ENCODE measurements around the gene GHR.

GHR gene

DNA sequence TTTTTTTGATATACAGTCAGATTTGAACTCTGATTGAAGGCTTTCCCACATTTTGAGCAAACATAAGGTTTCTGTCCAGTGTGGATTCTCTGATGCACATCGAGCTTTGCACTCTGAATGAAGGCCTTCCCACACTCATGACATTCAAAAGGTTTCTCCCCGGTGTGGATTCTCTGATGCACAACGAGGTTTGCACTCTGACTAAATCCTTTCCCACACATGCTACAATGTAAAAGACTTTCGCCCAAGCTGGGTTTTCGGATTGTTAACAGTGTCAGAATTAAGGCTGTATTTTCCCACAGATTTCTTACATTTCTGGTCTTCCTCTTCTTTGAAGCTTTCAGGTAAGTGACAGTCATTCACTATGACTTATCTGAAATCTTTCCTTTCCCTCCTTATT is 44.3 kb downstream of the GHR start:
- no peak for DNase-seq (ENCODE audit: low read depth in 1 of 2, low spot score in 1 of 2)
- TF ChIP-seq, protein P1, sequence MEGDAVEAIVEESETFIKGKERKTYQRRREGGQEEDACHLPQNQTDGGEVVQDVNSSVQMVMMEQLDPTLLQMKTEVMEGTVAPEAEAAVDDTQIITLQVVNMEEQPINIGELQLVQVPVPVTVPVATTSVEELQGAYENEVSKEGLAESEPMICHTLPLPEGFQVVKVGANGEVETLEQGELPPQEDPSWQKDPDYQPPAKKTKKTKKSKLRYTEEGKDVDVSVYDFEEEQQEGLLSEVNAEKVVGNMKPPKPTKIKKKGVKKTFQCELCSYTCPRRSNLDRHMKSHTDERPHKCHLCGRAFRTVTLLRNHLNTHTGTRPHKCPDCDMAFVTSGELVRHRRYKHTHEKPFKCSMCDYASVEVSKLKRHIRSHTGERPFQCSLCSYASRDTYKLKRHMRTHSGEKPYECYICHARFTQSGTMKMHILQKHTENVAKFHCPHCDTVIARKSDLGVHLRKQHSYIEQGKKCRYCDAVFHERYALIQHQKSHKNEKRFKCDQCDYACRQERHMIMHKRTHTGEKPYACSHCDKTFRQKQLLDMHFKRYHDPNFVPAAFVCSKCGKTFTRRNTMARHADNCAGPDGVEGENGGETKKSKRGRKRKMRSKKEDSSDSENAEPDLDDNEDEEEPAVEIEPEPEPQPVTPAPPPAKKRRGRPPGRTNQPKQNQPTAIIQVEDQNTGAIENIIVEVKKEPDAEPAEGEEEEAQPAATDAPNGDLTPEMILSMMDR (IDR thresholded peaks at IDR 0.05; ENCODE audit: insufficient read depth, low read length), result no peak
- TF ChIP-seq POLR2AphosphoS5 (IDR thresholded peaks at IDR 0.05; ENCODE audit: low read depth), result no peak
- no peak for TF ChIP-seq SPI1 (IDR thresholded peaks at IDR 0.05; ENCODE audit: borderline replicate concordance, low read depth)
- TF ChIP-seq GABPA (IDR thresholded peaks at IDR 0.05; ENCODE audit: low read depth), result no peak
- TF ChIP-seq, protein P2, sequence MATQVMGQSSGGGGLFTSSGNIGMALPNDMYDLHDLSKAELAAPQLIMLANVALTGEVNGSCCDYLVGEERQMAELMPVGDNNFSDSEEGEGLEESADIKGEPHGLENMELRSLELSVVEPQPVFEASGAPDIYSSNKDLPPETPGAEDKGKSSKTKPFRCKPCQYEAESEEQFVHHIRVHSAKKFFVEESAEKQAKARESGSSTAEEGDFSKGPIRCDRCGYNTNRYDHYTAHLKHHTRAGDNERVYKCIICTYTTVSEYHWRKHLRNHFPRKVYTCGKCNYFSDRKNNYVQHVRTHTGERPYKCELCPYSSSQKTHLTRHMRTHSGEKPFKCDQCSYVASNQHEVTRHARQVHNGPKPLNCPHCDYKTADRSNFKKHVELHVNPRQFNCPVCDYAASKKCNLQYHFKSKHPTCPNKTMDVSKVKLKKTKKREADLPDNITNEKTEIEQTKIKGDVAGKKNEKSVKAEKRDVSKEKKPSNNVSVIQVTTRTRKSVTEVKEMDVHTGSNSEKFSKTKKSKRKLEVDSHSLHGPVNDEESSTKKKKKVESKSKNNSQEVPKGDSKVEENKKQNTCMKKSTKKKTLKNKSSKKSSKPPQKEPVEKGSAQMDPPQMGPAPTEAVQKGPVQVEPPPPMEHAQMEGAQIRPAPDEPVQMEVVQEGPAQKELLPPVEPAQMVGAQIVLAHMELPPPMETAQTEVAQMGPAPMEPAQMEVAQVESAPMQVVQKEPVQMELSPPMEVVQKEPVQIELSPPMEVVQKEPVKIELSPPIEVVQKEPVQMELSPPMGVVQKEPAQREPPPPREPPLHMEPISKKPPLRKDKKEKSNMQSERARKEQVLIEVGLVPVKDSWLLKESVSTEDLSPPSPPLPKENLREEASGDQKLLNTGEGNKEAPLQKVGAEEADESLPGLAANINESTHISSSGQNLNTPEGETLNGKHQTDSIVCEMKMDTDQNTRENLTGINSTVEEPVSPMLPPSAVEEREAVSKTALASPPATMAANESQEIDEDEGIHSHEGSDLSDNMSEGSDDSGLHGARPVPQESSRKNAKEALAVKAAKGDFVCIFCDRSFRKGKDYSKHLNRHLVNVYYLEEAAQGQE (IDR thresholded peaks at IDR 0.05; ENCODE audit: insufficient replicate concordance, low read depth), result no peak
- Histone ChIP-seq H3K27ac (replicated peaks) (no peak overlapping the region), H3K4me3 (replicated peaks; ENCODE audit: insufficient read depth, low read length) (no peak overlapping the region), H3K27me3 (ENCODE audit: insufficient read depth, poor library complexity, severe bottlenecking) (no peaks in the 10 kb centered on the region)

DNA sequence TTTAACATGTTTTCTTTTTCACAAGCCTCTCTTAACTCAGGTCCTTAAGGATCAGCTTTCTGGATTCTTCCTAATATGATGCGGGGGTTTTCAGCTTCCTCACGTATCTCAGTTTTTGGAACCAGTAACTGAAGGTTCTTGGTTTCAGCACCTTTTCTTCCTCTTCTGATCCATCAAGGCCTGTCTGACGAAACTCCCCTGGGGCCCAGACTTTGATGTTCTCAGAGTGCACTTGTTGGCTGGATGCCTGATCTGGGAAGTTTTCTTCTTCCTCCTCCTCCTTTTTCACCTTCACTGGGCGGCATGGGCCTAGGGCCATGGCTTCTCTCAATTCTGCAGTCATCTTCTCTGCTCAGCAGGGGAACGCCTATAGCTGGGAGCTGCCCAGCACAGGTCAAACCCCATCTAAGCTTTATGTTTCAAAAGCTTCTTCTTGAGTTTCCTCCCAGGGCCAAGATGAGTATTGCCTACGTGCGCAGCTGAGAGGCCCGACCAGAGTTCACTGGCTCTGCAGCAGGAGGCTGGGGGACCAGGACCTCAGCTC is 44.8 kb downstream of the GHR start:
- DNase-seq (ENCODE audit: low read depth in 1 of 2, low spot score in 1 of 2), result no peak
- TF ChIP-seq, protein P2 (IDR thresholded peaks at IDR 0.05; ENCODE audit: insufficient replicate concordance, low read depth), result no peak
- TF ChIP-seq, protein P1 (IDR thresholded peaks at IDR 0.05; ENCODE audit: insufficient read depth, low read length), result no peak
- TF ChIP-seq GABPA (IDR thresholded peaks at IDR 0.05; ENCODE audit: low read depth), result no peak
- Histone ChIP-seq H3K4me3 (replicated peaks; ENCODE audit: insufficient read depth, low read length) (no peak overlapping the region), H3K27me3 (ENCODE audit: insufficient read depth, poor library complexity, severe bottlenecking) (no peaks in the 10 kb centered on the region), H3K27ac (replicated peaks) (no peak overlapping the region)

DNA sequence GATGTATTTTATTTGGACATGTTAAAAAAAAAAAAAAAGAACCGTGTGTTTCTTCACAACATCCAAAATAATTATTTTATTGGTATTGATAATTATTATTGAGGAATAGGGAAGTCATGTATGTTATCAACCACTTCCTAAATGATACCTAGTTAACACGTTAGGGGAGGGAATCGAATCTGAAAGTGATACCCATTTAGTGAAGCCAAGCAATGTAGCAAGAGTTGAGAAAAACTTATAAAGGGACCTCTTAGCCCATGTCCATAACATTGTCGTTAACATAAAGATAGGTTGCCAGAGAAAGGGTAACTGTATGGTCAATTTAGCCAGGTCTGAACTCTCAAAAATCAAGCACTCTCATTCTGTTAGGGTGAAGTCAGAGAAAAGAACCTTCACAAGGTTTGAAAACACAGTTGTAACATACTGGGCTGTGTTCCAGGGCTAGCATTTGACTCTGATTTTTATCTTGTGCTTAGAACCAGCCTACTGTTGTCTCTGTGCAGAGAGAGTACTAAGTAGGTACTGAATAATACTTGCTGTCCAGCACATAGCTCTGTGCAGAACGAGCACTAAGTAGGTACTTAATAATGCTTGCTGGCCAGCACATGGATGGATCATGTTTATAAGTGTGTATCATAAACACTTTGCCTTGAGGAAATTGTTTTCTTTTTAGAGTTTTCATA is 60.4 kb downstream of the GHR start:
- TF ChIP-seq, protein P2 (IDR thresholded peaks at IDR 0.05; ENCODE audit: insufficient replicate concordance, low read depth), result no peak
- TF ChIP-seq POLR2AphosphoS5 (IDR thresholded peaks at IDR 0.05; ENCODE audit: low read depth) (no peak), GABPA (IDR thresholded peaks at IDR 0.05; ENCODE audit: low read depth) (no peak), SPI1 (IDR thresholded peaks at IDR 0.05; ENCODE audit: borderline replicate concordance, low read depth) (no peak)
- TF ChIP-seq, protein P1 (IDR thresholded peaks at IDR 0.05; ENCODE audit: insufficient read depth, low read length), result no peak

More for the DNA sequence above, 60.4 kb downstream of the GHR start:
- H3K27me3 ChIP-seq (ENCODE audit: insufficient read depth, poor library complexity, severe bottlenecking), result no peaks in the 10 kb centered on the region
- no peak for DNase-seq (ENCODE audit: low read depth in 1 of 2, low spot score in 1 of 2)
- no peak overlapping the region for H3K4me3 ChIP-seq (replicated peaks; ENCODE audit: insufficient read depth, low read length)
- no peak overlapping the region for H3K27ac ChIP-seq (replicated peaks)

All from HL-60 (cell line).